Middle frontal gyrus (tissue), 1 donor: ENCODE data around the gene FAM83G.

Experiments
- DNase-seq: peaks from one replicate; pipeline ENCODE4 v3.0.0-alpha.2; 2015; ENCODE audit warnings: low spot score; ENCODE audit errors: extremely low spot score

The FAM83G gene

DNA sequence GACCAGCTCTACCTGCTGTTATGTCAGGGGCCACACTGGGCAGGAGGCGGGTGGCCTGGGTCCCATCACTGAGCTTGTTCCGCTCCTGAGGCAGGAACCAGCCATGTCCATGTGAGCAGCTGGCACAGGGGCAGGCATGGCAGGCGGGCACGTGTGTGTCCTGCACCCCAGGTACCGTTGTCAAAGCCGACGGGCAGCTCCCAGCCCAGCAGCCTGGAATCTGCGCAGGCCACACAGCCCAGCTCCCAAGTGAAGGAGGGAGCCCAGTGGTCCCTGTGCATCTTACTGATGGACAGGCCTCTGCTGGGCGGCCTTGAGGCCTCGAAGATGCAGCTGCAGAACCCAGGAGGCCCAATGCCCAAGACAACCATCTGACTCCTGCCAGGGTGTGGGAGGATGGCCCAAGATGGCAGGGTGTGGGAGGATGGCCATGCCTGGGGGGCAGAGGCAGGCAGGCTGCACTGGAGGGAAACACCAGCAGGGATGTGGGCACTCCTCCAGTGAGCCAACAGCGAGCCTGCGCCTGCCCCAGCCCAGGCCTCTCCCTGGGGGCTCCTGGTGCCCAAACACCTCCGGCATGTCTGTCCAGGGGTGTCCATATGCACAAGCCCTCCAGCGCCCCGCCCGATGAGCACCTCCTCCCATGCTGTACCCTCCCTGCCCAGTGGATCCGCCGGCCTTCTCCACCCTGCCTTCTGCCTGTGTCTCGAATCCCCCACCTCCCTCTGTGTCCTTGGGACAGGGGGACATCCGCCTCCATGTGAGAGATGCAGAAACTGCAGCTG lies 12.8 kb downstream of the FAM83G start:
- no peak for DNase-seq

DNA sequence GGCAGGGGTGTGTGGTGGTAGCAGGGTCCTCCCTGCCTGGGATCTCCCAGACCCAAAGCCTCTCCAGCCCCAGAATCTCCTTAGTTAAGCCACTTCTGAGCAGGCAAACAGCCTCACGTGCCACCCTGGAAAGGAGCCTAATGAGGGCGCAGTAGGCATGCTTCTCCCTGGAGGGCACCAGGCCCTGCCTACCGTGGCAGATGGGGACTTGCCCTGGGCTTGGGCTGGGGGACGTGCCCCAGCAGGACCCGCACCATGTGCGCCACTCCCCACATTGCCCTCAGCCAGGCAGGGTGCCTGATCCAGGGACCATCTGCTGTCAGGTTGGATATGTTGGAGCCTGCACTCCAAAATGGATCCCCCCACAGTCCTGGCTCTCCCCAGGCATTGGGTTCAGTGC lies 14.2 kb downstream of the FAM83G start:
- DNase-seq: no peak

DNA sequence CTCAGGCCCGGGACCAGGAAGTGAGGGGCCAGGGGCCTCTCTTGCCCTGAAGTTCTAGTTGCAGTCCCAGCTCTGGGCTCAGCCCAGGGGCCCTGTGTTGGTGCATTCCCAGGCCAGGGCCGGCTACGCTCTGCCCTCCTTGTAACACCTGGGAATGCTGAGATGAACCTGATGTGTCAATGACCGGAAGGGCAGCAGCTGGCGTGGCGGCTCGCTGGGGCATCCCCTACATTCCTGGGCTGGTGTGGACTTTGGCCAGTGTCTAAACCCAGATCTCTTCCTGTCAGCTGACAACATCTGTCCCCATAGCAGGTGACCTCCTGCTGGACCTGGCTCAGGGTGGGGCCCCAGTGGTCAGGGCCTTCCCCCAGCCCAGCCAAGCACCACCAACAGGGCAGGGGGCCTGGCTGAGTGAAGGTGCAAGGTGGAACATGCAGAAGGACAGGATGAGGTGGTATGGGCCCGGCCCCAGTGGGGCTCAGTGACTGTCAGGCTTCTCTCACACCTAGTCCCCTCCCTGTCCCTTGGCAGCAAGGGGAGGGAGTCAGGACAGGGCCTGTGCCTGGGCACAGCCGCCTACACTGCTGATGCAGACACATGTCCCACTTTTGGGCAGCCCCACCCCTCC lies 15.9 kb downstream of the FAM83G start:
- no peak for DNase-seq

GRCh38 chr17:18987862-18988545 lies 16.6 kb downstream of the FAM83G start:
- DNase-seq: no peak

GRCh38 chr17:18987230-18987610 lies 17.3 kb downstream of the FAM83G start:
- no peak for DNase-seq

GRCh38 chr17:18986541-18987229 lies 17.9 kb downstream of the FAM83G start:
- no peak for DNase-seq

GRCh38 chr17:18985475-18985874 lies 19.1 kb downstream of the FAM83G start:
- no peak for DNase-seq

- no peak for DNase-seq
Measured at GRCh38 chr17:18984273-18985114, 20.1 kb downstream of the FAM83G start.

- DNase-seq: no peak
Measured at GRCh38 chr17:18981642-18982424, 22.7 kb downstream of the FAM83G start.

- no peak for DNase-seq
Measured at GRCh38 chr17:18981335-18981641, 23.3 kb downstream of the FAM83G start.

- no peak for DNase-seq
Measured at GRCh38 chr17:18980682-18981334, 23.8 kb downstream of the FAM83G start.

- DNase-seq: no peak
Measured at GRCh38 chr17:18978655-18979054, 25.9 kb downstream of the FAM83G start.

DNA sequence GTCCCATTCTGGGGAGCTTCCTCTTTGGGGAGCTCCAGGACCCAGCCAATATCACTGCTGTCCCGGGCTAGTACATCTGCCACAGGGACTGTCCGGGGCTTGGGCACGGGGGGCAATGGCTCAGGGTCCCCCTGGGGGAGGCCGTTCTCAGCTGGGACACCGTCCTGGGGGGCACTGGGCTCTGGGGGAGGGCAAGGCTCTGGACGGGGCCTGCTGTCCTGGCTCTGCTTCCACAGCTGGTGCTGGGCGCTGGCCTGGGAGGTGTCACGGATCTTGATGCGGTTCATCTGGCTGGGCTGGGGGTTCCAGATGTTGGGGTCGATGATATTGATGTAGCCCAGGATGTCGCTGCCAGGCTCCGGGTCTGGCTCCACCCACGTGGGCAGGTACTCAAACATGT lies 26.5 kb downstream of the FAM83G start:
- no peak for DNase-seq

DNA sequence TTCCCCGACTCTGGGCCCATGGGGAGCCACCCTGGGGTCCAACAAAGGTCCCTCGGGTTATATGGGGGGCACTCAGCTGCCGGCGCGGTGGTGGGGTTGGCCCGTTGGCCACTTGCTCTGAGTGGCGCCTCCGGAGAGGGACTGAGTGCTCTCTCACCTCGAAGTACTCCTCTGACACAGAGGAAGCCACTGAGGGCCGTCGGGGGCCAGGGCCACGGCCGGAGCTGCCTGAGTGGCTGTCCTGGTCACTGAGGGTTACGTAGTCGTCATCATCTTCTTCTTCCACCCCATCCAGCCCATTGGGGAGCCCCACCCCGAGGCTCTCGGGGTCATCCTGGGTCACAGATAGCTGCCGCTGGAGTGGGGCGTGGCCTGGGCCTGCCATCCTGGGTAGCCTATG lies 26.9 kb downstream of the FAM83G start:
- no peak for DNase-seq

DNA sequence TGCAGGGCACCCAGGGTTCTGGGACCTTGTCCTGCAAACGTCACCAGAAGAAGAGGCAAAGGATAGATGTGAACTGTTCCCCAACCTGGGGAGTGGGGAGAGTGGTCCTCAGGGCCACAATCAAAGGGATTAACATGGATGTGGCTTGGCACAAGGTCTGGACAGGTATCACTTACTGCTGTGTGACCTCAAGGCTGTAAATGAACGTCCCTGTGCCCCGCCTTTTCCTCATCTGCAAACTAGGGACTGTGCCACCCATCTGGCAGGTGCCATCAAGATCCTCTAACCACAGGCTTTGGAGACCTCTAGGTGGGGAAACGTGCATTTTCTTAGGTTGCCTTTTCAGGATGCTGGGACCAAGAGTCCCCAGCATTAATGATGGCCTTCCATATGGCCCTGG lies 27.5 kb downstream of the FAM83G start:
- DNase-seq: no peak

DNA sequence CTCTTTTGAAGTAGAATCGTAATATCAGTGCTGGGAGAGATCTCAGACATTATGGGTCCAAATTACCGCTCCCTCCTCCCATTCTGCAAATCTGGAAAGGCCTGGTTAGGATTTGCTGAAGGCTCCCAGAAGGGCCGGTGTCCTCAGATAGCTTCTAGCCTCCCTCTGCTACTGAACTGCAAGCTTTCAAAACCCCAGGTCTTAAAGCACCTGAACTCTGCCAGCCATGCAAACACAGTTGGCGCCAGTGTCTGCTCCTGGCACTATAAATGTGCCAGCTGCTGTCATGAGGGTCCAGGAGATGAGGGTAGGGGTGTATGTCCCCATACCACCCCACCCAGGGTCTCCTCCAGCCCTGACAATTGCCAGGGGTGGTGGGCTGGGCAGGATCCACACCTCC lies 28.4 kb downstream of the FAM83G start:
- DNase-seq: no peak

DNA sequence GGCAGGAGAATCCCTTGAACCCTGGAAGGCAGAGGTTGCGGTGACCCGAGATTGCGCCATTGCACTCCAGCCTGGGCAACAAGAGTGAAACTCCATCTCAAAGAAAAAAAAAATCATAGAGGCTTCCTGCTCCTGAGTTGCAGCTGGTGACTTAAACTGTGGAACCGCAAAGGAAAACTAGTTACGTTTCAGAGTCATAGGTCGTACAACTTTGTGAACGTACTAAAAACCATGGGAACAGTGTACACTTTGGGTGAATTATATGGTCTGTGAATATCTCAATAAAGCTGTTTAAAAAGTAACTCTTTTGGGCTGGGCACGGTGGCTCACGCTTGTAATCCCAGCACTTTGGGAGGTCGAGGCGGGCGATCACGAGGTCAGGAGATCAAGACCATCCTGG lies 29.0 kb downstream of the FAM83G start:
- DNase-seq: no peak

DNA sequence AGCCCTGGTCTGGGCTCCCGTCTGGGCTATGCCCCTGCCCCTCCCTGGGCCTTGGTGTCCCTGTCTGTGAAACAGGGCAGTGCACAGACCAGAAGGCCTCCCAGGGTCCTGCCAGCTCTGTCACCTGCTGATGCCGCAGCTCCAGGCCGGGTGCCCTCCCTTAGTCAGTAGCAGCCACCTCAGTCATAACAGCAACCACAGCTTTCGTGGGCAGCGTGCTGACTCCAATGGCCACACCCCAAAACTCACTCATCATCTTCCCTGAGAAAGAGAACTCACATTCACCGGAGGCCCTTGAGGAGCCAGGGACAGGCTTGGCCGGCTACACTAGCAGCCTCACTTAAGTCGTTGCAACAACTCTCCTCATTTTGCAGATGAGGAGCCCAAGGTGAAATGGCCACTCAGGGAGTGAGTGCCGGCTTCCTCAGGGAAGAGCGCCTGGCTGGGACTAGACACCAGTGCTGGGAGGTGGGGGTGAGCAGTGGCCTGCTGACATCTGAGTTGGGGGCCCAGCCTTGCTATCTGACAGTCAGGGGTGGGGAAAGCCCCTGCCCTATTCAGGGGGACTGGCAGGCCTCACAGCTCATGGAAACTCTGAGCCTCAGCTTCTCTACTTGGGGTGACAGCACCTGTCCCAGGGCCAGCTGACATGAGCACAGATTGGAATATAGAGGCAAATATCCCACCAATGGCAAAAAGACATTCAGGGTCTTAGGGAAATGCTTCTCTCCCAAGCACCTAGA lies 30.0 kb downstream of the FAM83G start:
- DNase-seq: no peak

DNA sequence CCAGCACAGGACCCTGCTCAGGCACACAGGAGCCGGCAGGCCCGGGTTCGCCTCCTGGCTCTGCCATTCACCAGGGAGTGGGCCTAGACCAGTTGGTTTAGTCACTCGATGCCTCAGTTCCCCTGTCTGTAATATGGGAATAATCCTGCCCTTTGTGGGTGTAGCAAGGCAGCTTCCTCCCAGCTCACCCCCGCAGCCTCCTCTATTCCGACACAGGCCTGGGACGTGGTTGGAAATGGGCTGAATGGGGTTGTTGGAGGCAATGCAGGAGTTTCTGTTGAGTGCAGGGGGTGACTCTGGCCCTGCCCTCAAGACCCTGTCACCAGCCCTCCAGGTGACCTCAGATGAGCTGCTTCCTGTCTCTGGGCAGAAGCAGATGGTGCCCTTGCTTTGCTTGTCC lies 32.8 kb downstream of the FAM83G start:
- no peak for DNase-seq
